Measurements from ENCODE around the gene MARK2.

DNA sequence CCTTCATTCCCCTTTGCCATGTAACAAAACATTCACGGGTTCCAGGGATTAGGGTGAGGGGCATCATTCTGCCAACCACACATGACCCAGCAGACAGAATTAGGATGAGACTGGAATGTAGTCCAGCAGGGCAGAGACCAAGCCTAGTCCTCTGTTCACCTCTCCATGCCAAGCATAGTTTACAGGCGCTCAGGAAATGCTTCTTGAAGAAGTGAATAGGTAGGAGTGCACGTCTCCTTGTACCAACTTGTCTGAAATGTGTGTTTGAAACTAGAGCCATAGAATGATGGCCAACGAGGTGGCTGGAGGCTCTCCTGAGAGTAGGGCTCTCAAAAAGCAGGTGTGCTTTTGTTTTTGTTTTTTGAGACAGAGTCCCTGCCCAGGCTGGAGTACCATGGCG, 17.5 kb upstream of the MARK2 start:
- TF ChIP-seq, protein P1, sequence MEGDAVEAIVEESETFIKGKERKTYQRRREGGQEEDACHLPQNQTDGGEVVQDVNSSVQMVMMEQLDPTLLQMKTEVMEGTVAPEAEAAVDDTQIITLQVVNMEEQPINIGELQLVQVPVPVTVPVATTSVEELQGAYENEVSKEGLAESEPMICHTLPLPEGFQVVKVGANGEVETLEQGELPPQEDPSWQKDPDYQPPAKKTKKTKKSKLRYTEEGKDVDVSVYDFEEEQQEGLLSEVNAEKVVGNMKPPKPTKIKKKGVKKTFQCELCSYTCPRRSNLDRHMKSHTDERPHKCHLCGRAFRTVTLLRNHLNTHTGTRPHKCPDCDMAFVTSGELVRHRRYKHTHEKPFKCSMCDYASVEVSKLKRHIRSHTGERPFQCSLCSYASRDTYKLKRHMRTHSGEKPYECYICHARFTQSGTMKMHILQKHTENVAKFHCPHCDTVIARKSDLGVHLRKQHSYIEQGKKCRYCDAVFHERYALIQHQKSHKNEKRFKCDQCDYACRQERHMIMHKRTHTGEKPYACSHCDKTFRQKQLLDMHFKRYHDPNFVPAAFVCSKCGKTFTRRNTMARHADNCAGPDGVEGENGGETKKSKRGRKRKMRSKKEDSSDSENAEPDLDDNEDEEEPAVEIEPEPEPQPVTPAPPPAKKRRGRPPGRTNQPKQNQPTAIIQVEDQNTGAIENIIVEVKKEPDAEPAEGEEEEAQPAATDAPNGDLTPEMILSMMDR (IDR thresholded peaks at IDR 0.05), result no peak
- TF ChIP-seq POLR2A (IDR thresholded peaks at IDR 0.05), result no peak

Data from esophagus squamous epithelium (tissue), 4 donors.